HG02571 (cell line): Measurements from ENCODE around the gene ZNF202.
"Not testable (repeated sequence)": the region's sequence is repeated elsewhere in the genome, so short reads cannot be mapped to it uniquely, and the experiment has no call there.

Source experiments
- ATAC-seq: cut with Tn5 transposase; IDR thresholded peaks from one replicate; pipeline ENCODE4 v1.9.1; 2021; ENCODE audit warnings: mild to moderate bottlenecking, moderate library complexity; ENCODE audit not compliant: unreplicated experiment

ZNF202 gene

DNA sequence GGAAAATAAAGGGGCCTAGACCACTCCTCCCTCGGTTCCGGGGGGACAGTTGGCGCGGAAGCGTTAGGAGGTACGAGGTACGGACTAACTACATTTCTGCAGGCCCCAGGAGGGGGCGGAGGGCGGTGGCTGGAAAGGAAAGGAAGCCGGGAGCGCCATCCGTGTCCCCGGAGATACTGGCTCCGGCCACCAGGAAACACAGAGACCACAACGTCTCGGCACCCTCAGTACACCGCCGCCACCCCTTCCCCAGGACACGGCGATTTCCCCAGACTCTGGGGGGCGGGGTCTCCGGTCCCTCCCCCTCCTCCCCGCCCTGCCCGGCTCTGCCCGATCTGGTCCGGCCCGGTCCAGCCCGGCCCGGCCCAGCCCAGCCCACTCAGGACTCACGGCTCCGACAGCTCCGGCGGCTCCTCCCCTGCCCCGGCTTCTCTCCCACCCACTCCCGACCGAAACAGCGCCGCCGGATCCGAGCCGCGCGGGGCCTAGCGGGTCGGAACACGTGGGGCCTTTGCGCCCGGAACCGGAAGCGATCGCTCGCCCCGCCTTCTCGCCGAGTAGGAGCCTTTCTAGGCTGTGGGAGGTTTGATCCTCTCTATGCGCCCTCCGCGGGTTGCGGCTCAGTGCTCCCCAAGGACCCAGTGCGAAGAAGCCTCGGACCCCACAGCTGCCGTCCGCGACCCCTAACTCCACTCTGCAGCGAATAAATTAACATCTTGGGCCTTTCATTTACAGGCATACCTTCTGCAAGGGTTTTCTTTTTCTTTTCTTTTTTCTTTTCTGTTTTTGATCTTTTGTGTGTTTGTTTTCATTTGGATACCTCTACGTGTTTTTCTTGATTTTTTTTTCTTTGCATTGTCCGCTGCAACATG is at the start of gene ZNF202:
ZNF202 (minus strand) TSS at position 502 of the 872 bp plus-strand sequence. CDS start 10,772 bp downstream, outside the sequence.
- peak; percentile 98 for ATAC-seq

DNA sequence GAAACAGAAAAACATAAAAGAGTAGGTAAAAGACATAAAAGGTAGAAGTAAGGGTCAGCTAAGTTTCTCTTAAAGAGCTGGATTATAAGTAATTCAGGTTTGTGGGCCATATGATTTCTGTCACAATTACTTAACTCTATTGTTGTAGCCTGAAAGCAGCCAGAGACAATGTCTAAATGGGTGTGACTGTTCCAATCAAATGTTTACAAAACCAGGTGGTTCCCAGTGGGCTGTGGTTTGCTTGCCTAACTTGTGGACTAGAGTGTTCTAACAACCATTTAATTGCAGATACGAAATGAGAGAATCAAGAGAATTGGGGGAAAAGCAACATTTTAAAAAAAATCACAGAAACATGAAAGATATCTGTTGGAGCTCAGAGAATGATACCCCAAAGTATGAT is 42.1 kb upstream of the ZNF202 start:
- ATAC-seq = no peak

DNA sequence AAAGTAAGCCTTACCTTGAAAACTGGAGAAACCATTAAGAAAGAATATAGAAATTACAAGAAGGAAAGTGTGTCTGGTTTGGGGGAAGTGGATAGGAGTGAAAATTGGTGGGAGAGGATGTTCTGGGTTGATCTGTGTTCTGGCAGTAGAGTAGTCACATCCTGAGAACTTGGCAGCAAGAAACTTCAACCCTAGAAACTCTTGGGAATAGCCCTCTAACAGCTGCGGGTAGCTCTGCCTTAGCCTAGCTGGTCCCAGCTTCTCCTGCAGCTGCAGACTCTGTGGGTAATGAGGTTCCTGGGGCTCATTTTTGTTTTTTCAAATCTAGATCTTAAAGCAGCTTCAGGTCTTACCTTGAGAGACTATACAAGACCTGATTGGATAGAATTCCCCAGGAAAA is 37.1 kb upstream of the ZNF202 start:
- no peak for ATAC-seq

DNA sequence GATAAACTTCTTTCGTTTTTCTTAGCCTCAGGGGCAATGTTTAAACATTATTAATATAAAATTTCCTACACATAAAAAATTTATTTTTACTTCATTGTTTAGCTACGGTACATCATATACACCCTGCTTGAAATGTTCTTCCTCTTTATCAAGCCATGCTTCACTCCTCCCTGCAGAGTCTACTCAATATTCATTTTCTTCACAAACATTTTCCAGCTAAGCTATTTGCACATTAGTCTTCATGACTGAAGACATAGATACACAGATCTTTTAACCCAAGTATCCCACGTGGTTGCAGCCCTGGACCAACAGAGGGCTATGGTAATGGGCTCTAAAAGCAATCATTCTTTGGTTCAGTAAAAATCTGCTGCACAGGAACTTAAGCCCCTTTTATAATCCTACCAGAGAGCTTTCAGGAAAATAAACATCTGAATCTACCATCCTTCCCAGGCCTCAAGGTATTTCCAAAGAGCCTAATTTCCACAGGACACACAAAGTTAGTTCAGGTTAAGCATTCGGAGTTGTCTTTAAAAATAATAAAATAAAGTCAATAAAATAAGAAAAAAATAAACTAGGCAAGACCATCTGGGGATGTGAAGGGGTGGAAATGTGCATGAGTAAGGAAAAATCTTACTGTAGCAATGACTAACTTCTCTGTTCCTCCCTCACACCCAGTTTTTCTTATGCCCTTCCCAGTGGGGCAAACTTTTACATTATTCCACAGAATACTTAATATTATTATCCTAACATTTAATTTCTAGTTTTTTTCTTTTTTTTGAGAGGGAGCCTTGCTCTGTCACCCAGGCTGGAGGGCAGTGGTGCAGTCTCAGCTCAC is 34.5 kb upstream of the ZNF202 start:
- no peak for ATAC-seq

DNA sequence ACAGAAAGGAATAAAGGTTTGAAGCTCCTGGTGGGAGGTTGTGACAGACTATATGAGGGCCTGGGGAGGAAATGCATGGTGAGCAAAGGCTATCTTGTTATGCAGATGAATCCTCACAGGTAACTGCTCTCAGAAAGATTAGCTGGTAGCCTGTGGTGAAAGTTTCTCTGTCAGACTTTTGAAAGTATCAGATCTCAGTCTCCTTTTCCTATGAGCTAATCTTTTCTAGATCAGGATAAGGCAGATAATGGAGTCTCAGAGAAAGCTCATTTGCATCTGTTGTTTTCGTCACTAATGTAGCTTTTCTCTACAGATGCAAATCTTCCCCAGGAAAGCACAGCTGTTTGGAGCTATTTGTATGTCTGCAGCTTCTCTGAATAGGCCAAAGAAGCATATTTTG is 33.8 kb upstream of the ZNF202 start:
- no peak for ATAC-seq

DNA sequence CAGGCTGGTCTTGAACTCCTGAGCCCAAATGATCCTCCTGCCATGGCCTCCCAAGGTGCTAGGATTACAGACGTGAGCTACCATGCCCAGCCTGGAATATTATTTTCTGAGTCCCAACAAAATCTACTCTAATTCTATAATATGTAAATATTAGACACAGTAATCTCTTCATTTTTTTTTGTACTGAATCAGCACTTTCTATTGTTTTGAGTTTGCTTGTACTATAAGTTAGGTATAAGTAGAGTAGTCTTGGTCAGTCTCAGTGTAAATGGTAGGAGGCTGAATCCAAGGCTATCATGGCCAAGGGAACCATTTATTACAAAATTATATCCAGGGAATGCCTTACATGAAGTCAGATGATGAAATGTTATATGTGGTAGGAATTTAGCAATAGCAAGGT is 32.5 kb upstream of the ZNF202 start:
- ATAC-seq = no peak

DNA sequence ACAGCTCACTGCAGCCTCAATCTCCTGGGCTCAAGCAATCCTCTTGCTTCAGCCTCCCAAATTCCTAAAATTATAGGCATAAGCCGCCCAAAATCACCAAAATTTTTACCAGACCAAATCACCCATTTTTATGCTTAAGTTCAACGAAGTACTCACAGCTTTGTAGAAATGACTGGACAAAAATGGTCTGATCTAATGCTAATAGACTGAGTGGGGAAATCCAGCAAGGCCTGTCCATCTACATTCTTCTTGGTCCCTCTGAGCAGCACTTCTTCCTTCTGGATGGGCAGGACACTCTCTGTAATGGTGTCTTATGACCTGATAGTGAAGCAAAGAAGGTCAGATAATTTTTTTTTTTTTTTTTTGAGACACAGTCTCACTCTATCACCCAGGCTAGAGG is 31.6 kb upstream of the ZNF202 start:
- no peak for ATAC-seq

DNA sequence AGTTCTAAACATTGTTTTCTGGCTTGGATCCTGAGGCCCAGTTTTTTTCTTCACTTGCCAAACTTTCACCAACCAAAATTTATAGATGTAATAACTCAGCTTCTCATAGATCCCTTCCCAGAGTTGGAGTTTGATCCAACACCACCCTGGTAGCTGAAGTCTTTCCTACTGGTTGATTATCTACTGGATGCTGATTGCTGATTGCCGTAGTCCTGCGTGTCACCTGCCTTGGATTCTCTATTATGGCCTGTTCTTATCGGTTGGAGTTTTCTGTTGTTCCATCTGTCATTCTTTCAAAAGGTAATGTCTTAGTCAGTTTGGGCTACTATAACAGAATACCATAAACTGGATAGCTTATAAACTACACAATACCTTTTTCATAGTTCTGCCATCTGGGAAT is 30.2 kb upstream of the ZNF202 start:
- ATAC-seq = no peak

DNA sequence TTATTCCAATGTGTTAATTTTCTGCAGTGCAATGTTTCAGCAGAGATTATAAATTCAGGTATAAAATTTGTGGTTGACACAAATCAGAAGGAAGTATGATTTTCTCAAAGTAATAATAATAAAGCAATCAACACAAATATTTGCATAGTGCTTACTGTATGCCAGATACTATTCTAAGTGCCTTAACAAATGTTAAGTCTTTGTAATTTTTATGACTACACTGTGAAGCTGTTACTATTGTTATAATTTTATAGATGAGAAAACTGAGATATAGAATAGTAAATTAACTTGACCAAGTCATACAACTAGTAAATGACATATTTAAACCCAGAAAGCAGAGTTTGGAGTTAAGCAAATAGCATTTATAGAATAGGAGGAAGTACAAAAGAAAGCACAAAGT is 29.3 kb upstream of the ZNF202 start:
- ATAC-seq = no peak

DNA sequence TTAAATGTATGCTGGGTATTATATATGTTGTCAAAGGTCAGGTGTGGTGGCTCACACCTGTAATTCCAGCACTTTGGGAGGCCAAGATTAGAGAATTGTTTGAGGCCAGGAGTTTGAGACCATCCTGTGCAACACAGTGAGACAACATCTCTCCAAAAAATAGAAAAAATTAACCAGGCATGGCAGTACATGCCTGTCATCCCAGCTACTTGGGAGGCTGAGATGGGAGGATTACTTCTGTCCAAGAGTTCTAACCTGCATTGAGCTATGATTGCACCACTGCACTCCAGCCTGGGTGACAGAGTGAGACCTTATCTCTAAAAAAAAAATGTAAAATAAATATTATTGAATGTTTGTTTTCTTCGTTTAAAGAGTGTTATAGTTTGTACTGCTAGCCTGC is 24.1 kb upstream of the ZNF202 start:
- no peak for ATAC-seq

DNA sequence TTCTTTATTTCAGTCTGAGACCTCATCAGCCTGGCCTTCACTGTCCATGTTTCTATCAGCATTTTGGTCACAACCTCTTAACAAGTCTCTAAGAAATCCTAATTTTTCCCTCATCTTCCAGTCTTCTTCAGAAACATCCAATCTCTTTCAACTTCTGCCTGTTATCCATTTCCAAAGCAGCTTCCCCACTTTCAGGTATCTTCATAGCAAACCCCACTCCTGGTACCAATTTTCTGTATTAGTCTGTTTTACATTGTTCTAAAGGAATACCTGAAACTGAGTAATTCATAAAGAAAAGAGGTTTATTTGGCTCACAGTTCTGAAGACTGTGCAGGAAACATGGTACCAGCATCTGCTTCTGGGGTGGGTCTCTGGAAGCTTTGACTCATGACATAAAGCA is 21.0 kb upstream of the ZNF202 start:
- no peak for ATAC-seq

DNA sequence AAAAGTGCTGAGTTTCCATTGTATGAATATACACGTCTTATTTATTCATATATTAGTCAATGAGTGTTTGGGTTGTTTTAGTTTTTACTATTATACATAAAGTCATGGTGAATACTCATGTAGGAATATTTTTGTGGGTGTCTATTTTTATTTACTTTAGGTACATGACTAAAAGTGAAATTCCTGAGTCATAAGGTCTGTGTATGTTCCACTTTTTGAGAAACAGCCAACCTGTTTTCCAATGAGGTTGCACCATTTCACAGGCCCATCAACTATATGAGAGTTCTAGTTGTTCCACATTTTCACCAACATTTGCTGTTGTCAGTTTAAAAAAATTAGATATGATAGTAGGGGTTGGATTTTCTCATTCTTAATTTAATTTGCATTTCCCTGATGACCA is 19.4 kb upstream of the ZNF202 start:
- ATAC-seq = peak; percentile 74

DNA sequence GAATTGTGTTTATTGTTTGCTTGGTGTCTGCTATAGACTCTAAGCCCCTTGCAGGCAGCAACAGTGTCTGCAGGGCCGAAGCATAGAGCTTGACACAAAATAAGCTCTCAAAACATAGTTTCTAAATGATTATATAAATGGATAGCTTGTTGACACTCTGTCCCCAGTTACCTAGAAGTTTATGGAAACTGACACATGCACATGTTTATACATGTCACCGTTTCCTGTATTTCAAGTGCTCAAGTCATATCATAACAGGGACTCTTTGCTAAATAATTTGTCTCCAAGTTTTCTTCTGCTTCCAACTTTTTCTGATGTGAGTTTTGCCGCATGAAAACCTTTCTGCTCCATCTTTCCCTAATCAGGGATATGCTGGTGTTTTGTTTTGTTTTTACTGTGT is 16.5 kb upstream of the ZNF202 start:
- no peak for ATAC-seq

DNA sequence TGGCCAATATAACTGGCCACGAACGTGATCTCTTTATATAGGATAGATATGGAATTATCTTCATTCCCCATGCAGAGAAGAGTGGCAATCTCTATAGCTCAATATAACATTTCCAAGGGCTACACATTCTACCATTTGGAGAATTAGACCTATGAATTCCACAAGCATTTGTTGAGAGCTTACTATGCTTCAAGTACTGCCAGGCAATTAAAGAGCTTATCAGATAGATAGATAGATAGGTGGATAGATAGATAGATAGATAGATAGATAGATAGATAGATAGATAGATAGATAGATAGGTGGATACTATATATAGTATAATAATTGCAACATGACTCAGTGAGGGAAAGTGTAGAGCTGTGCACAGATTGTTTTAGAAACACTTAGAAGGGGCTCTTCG is 14.4 kb upstream of the ZNF202 start:
- ATAC-seq = no peak

DNA sequence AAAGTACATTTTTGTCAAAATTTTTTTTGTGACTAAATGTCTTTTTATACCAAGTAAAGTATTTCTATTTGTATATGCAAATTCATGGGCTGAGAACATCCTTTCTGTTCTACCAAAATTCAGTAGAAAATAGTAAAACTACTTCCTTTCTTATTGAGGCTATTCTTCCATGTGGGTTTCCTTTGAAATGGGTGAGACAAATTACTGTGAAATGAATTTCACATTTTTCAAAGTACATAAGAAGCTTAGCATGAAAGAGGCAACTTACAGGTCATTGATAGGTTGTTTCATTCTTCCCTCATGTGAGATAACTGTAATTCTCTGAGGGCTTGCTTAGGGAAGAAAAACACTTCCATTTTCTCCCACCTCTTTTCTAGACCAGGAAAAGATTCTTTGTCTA is 13.9 kb upstream of the ZNF202 start:
- ATAC-seq = no peak

DNA sequence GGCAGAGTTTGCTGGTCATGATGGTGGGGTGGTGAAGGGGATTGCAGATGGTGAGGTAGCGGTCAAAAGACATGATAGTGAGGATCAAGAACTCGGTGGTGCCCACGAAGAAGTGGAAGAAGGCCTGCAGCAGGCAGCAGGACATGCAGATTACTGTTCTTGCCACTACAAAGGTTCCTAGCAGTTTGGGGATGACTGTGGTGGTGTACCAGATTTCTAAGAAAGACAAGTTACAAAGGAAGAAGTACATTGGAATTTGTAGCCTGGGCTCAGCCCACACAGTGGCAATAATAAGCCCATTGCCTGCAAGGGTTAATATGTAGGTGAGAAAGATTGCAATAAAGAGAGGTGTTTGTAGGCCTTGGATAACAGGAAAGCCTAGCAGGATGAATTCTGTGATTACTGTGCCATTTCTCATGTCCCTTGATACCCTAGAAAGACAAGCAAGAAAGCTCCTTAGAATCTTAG is 12.7 kb upstream of the ZNF202 start, which contains the start of gene OR6X1:
OR6X1 (minus strand) TSS at position 418 of the 468 bp plus-strand sequence; CDS start at position 418, 0 bp downstream.
- no peak for ATAC-seq

DNA sequence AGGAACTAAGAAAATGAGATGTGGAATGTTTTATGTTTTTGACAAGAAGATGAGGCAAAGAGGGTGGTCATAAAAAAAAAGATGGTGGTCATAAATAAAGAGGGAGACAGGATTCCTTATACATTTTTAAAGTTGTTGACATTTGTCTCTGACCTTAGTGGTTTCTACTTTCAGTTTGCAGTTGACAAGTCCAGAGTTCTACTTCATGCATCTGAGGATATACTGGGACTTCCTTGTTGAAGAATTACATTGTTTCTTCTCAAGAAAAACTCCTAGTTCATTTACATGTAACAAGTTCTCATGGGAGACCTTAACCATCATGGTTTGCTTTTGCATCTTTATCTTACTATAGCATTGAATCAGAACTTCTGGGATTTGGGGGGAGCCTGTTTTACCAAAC is 11.7 kb upstream of the ZNF202 start:
- no peak for ATAC-seq

DNA sequence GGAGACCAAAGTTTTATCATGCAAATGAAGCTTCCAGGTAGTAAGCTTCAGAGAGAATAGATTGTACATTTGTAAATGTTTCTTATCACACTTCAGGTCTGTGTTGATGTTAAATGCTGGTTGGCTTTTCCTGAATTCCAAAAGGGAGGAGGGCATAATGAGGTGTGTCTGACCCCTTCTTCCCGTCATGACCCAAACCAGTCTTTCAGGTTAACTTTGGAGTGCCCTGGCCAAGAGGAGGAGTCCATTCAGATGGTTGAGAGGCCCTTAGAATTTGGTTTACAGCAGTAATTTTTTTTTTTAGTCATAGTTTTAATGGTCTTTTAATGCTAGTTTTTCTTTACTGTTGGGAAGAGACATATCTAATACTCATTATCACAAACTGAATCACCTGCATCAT is 10.3 kb upstream of the ZNF202 start:
- no peak for ATAC-seq

DNA sequence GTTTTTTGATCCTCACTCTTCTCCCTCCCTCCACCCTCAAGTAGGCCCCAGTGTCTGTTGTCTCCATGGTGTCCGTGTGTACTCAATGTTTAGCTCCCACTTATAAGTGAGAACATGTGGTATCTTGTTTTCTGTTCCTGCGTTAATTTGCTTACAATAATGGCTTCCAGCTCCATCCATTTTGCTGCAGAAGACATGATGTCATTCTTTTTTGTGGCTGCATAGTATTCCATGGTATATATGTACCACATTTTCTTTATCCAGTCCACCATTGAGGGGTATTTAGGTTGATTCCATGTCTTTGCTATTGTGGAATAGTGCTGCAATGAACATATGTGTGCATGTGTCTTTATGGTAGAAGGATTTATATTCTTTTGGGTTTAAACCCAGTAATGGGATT is 6.9 kb upstream of the ZNF202 start:
- not testable (repeated sequence) for ATAC-seq

DNA sequence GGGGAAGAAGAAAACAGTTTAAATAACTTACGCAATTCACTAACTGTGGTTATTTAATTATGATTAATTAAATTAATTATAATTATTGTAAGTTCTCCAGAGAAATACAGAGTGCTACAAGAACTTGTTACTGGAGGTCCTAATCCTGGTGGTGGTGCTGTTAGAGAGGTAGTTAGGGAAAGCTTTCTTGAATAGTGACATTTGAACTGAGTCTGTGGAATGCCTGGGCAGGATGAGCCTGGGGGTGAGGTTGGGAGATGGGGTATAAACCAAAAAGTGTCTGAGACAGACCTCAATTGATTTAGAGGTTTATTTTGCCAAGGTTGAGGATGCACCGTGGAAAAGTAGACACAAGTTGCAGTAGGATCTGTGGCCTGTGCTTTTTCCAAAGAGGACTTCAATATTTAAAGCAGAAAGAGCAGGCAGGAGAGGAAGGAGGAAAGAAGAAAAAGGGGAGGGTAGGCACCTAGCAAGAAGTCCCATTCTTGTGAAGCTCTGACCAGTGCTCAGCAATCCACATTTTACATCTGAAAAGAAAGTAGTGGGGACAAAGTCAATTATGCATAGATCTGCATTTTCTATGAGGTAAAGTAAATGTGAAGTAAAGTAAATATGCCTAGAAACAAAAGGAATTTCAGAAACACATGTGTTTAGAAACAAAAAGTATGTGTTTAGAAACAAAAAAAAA is 4.4 kb upstream of the ZNF202 start:
- ATAC-seq = no peak

DNA sequence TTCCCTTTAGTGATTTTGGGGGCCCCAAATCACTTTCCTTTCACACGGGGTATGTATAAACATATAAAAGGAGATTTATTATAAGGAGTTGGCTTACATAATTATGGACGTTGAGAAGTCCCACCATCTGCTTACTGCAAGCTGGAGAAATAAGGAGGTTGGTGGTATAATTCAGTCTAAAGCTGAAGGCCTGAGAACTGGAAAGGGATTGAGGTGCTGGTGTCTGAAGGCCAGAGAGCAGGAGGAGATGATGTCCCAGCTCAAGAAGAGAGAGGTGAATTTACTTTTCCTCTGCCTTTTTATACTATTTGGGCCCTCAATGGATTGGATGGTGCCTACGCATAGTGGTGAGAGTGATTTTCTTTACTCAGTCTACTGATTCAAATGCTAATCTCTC is 1.3 kb upstream of the ZNF202 start:
- ATAC-seq = no peak
